Midbrain (tissue), 1 donor: ENCODE measurements around the gene PGF.

ENCODE experiments used
- DNase-seq: peaks from one replicate; lab custom pipeline; 2025; lab: John Stamatoyannopoulos, UW

The PGF gene

GRCh38 chr14:74956280-74957072, 1.1 kb upstream of the PGF start:
- no peak for DNase-seq

GRCh38 chr14:74956027-74956279, 556 bp upstream of the PGF start:
- no peak for DNase-seq

DNA sequence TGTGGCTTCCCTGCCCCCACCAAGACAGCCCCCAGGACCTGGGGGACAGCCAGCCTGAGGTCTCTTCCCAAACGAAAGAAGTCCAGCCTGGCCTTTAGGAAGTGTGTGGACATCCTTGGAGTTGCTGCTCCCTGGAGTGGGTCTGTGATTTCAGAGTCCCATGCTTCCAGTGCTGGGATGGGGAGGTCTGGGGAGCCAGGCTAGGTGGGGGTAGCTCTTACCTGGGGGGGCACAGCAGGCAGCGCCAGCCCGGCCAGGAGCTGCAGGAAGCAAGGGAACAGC, 509 bp downstream of the PGF start:
- no peak for DNase-seq

GRCh38 chr14:74954232-74954946, 1.0 kb downstream of the PGF start:
- no peak for DNase-seq

- DNase-seq = no peak
Measured at GRCh38 chr14:74953686-74954085, 1.7 kb downstream of the PGF start.

- DNase-seq = no peak
Measured at GRCh38 chr14:74952697-74953484, 2.5 kb downstream of the PGF start.

DNA sequence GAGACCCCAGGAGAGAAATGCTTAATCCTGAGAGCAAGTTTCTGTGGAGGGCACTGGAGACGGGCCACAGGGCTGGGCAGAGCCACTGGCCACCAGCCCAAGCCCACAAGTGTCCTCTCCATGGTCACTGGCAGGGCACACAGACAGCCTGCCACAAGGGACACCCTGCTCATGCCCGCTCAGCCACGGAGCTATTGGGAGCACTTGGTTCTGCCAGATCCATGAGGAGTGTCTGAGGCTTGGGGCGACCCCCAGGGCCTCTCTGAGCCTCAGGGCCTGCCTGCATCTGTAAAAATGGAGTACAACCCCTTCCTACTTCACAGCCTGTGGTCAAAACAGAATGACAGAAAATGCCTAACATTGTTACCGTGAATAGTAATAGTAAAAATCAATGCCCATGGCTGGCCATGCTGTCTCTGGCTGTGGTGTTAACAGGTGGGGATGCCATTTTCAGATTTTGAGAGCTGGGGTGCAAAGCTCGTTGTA, 3.2 kb downstream of the PGF start:
- no peak for DNase-seq

- DNase-seq = no peak
Measured at GRCh38 chr14:74951443-74952179, 3.8 kb downstream of the PGF start.

GRCh38 chr14:74950795-74951442, 4.5 kb downstream of the PGF start:
- no peak for DNase-seq

GRCh38 chr14:74949859-74950573, 5.4 kb downstream of the PGF start:
- no peak for DNase-seq

DNA sequence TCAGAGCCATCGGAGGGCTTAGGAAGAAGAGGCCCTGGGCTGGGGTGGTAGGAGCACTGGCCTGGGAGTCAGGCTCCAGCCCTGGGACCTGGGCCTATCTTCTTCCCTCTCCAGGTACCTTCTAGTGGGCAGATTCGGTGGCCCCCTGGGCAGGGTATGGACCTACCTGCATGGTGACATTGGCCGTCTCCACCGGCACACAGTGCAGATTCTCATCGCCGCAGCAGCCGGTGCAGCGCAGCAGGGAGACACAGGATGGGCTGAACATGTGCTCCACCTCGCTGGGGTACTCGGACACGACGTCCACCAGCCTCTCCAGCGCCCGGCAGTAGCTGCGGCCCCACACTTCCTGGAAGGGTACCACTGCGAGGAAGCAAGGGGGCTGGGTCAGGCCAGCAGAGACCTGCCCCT, 6.2 kb downstream of the PGF start:
- no peak for DNase-seq

- no peak for DNase-seq
Measured at GRCh38 chr14:74948228-74949175, 6.9 kb downstream of the PGF start.

GRCh38 chr14:74947353-74948227, 7.8 kb downstream of the PGF start:
- DNase-seq = no peak

- no peak for DNase-seq
Measured at GRCh38 chr14:74946659-74947281, 8.6 kb downstream of the PGF start.

DNA sequence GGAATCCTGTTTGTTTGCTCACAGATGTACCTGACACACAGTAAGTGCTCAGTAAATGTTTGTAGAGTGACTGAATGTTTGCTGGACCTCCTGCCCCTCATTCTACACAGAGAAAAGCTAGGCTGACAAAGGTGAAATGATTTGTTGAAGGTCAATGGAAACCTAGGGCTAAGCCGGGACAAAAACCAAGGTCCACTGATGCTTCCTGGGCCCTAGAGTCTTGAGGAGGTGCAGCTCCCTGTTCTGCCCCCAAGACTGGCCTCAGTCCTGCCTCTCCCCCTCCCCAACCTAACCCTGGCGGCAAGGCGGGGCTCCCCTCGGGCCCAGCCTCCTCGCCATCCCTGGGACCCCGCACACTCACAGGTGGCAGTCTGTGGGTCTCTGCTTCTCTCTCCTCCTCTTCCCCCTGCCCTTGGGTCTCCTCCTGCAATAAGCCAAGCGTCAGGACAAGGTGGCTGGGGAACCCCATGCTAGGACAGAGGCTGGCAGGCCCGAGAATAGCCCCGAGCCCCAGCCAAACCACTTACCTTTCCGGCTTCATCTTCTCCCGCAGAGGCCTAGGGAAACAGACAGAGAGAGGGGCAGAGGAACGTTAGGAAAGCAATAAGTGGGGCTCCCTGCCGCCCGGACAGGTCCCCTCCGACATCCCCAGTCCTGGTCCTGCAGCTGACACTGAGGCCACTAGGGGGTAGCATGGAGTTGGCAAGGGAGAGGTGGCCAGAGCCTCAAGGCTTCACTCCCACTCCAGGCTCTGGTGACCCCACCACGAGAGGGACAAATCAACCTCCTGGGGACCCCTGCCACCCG, 9.3 kb downstream of the PGF start:
- DNase-seq = peak; percentile 79

DNA sequence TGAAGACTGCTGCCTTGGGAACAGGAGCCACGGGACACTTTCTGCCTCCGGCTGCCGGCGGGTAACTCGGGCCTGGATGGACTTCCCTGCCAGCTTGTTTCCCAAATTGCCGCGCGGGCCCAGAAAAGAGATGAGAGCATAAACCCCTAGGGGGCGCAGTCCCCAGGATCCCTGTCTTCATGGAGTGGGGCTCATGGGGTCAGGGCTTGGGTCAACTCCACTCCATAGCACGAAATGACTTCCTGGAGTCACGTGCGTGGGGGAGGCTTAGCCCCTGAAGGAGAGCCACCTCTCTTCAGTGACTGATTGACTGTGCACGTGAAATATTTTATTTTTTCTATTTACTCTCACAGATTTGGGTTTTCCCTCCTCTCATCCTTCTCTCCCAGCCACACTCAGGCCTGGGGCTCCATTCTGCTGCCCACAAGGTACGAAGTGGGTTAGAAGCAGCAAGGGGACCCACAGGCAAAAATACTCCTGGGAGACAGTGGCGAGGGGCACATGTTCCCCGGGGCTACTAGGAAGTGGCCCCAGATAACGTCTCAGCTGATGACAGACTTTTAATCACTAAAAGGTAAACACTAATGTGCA, 10.0 kb downstream of the PGF start:
- DNase-seq = no peak

DNA sequence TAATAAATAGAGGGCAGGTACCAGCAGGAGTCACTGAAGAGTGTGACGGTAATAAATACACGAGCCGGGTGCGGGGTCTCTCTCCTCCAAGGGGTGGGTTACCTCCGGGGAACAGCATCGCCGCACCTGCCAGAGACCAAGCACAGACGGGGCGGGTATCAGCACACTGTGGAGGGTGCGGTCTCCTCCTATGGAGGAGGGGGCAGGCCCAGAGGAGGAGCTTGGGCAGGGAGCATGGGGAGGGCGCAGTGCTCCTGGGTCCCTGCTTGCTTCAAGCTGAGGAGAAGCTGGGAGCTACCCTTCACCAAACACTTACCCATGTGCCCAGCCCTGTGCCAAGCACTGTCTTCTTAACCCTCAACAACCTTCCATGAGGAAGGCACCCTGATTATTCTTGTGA, 12.8 kb downstream of the PGF start:
- DNase-seq = no peak
